ENCODE results near the gene SCG3.

SCG3 gene

DNA sequence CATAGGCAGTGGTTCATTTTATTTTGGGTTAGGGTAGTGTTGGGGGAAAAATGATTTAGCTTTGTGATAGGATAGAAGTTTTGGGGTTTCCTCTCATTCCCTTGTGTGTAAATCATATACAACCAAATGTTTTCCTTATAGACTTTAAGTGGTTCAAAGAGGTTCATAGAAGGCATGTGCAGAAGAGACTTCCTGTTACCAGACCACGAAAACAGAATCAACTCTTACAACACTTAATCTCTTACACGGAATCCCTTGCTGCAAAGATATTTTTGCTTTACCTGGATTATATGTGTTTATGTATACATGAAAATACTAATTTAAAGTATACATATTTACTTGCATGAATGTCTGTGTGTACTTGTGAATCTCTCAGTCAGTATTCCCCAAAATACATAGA lies 73.0 kb downstream of the SCG3 start:
- no peaks in the 10 kb centered on the region for H3K9me3 ChIP-seq (ENCODE audit: insufficient read depth, low read depth, low read length)
- H2AFZ ChIP-seq (ENCODE audit: low read length), result no peak overlapping the region
- peaks cover 41% of the 10 kb centered on the region for H3K4me1 ChIP-seq (ENCODE audit: insufficient read depth, low read length, poor library complexity, severe bottlenecking)
- H3K9me2 ChIP-seq (replicated peaks; ENCODE audit: low read depth, low read length), result no peaks in the 10 kb centered on the region
- H3K79me2 ChIP-seq (ENCODE audit: insufficient read depth, low read length), result peaks cover 27% of the 10 kb centered on the region
- H4K20me1 ChIP-seq (ENCODE audit: insufficient read depth, low read length, poor library complexity, severe bottlenecking), result no peaks in the 10 kb centered on the region
- H3K4me2 ChIP-seq (ENCODE audit: low read depth, low read length, poor library complexity, severe bottlenecking), result peak overlapping the region; percentile 93
- peak overlapping the region; percentile 33 for H3K4me3 ChIP-seq (ENCODE audit: low read length, poor library complexity, severe bottlenecking)
- no peaks in the 10 kb centered on the region for H3K27me3 ChIP-seq (ENCODE audit: insufficient read depth, low read length, poor library complexity, severe bottlenecking)
- no peak overlapping the region for H3K9ac ChIP-seq (ENCODE audit: low read depth, low read length, poor library complexity, severe bottlenecking)
- no peaks in the 10 kb centered on the region for H3F3A ChIP-seq (ENCODE audit: low read depth)
- H3K36me3 ChIP-seq (ENCODE audit: insufficient read depth, low read length), result no peaks in the 10 kb centered on the region
- TF ChIP-seq, protein P1, sequence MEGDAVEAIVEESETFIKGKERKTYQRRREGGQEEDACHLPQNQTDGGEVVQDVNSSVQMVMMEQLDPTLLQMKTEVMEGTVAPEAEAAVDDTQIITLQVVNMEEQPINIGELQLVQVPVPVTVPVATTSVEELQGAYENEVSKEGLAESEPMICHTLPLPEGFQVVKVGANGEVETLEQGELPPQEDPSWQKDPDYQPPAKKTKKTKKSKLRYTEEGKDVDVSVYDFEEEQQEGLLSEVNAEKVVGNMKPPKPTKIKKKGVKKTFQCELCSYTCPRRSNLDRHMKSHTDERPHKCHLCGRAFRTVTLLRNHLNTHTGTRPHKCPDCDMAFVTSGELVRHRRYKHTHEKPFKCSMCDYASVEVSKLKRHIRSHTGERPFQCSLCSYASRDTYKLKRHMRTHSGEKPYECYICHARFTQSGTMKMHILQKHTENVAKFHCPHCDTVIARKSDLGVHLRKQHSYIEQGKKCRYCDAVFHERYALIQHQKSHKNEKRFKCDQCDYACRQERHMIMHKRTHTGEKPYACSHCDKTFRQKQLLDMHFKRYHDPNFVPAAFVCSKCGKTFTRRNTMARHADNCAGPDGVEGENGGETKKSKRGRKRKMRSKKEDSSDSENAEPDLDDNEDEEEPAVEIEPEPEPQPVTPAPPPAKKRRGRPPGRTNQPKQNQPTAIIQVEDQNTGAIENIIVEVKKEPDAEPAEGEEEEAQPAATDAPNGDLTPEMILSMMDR (conservative IDR thresholded peaks at IDR 0.05; ENCODE audit: low read length), result no peak
- TF ChIP-seq EZH2phosphoT487 (IDR thresholded peaks at IDR 0.05; ENCODE audit: borderline replicate concordance), result no peak

DNA sequence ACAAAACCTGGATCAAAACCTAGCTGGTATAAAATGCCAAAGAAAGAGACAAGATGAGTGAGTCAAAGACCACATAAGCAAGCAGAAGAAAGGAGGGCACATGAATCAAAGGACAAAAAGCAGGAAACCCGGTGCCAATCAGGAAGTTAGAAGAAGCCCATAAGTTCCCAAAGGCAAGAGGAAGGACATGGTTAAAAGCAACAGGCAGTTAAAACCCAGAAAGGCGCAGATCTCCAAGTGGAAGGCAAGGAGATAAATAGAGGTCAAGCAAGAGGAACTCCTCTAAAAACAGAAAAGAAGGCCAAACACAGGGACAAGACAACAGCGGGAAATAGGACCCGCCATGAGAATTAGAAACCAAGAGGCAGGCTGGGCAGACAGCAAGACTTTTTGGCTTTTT lies 74.5 kb downstream of the SCG3 start:
- no peaks in the 10 kb centered on the region for H3F3A ChIP-seq (ENCODE audit: low read depth)
- peaks cover 27% of the 10 kb centered on the region for H3K79me2 ChIP-seq (ENCODE audit: insufficient read depth, low read length)
- peak overlapping the region; percentile 15 for H3K4me3 ChIP-seq (ENCODE audit: low read length, poor library complexity, severe bottlenecking)
- peak overlapping the region; percentile 68 for H3K4me2 ChIP-seq (ENCODE audit: low read depth, low read length, poor library complexity, severe bottlenecking)
- no peaks in the 10 kb centered on the region for H3K9me2 ChIP-seq (replicated peaks; ENCODE audit: low read depth, low read length)
- H3K9ac ChIP-seq (ENCODE audit: low read depth, low read length, poor library complexity, severe bottlenecking), result no peak overlapping the region
- 0 out of 2 replicates have a peak overlapping the region, but pooled peaks have one; percentile 15 for H2AFZ ChIP-seq (ENCODE audit: low read length)
- no peaks in the 10 kb centered on the region for H3K36me3 ChIP-seq (ENCODE audit: insufficient read depth, low read length)
- peaks cover 39% of the 10 kb centered on the region for H3K4me1 ChIP-seq (ENCODE audit: insufficient read depth, low read length, poor library complexity, severe bottlenecking)
- no peaks in the 10 kb centered on the region for H4K20me1 ChIP-seq (ENCODE audit: insufficient read depth, low read length, poor library complexity, severe bottlenecking)
- no peaks in the 10 kb centered on the region for H3K27me3 ChIP-seq (ENCODE audit: insufficient read depth, low read length, poor library complexity, severe bottlenecking)
- TF ChIP-seq, protein P1 (conservative IDR thresholded peaks at IDR 0.05; ENCODE audit: low read length), result no peak
- no peak for TF ChIP-seq EZH2phosphoT487 (IDR thresholded peaks at IDR 0.05; ENCODE audit: borderline replicate concordance)
- H3K9me3 ChIP-seq (ENCODE audit: insufficient read depth, low read depth, low read length), result no peaks in the 10 kb centered on the region

DNA sequence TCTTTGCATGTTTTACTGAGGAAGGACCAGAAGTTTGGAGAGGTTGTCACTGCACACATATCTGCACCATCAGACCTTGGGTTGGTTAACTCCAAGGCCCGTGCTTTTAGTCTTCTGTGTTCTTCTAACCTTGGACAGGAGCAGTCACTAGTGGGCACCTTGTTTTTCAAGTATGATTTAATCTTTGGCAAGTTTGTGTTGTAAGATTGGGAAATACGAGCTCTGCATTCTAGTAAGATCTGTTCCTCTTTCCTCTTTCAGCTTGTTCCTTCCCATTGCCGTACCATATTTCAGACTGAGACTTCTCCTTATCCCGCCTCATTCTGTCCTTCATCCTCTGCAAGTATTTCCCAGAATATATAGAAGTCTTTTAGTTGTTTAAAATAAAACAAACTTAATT lies 75.2 kb downstream of the SCG3 start:
- Histone ChIP-seq H2AFZ (ENCODE audit: low read length) (no peak overlapping the region), H3K27me3 (ENCODE audit: insufficient read depth, low read length, poor library complexity, severe bottlenecking) (no peaks in the 10 kb centered on the region), H3K9me2 (replicated peaks; ENCODE audit: low read depth, low read length) (no peaks in the 10 kb centered on the region), H3K36me3 (ENCODE audit: insufficient read depth, low read length) (no peaks in the 10 kb centered on the region), H3K4me1 (ENCODE audit: insufficient read depth, low read length, poor library complexity, severe bottlenecking) (peaks cover 35% of the 10 kb centered on the region), H3K4me3 (ENCODE audit: low read length, poor library complexity, severe bottlenecking) (no peak overlapping the region), H3K4me2 (ENCODE audit: low read depth, low read length, poor library complexity, severe bottlenecking) (peak overlapping the region; percentile 68), H3K79me2 (ENCODE audit: insufficient read depth, low read length) (peaks cover 27% of the 10 kb centered on the region), H3F3A (ENCODE audit: low read depth) (no peaks in the 10 kb centered on the region), H3K9ac (ENCODE audit: low read depth, low read length, poor library complexity, severe bottlenecking) (no peak overlapping the region), H4K20me1 (ENCODE audit: insufficient read depth, low read length, poor library complexity, severe bottlenecking) (no peaks in the 10 kb centered on the region), H3K9me3 (ENCODE audit: insufficient read depth, low read depth, low read length) (no peaks in the 10 kb centered on the region)
- TF ChIP-seq, protein P1 (conservative IDR thresholded peaks at IDR 0.05; ENCODE audit: low read length), result no peak
- no peak for TF ChIP-seq EZH2phosphoT487 (IDR thresholded peaks at IDR 0.05; ENCODE audit: borderline replicate concordance)

All from Loucy (cell line).